ENCODE measurements around the gene RASSF3.
"Not testable (repeated sequence)": the region's sequence is repeated elsewhere in the genome, so short reads cannot be mapped to it uniquely, and the experiment has no call there.

RASSF3 gene

DNA sequence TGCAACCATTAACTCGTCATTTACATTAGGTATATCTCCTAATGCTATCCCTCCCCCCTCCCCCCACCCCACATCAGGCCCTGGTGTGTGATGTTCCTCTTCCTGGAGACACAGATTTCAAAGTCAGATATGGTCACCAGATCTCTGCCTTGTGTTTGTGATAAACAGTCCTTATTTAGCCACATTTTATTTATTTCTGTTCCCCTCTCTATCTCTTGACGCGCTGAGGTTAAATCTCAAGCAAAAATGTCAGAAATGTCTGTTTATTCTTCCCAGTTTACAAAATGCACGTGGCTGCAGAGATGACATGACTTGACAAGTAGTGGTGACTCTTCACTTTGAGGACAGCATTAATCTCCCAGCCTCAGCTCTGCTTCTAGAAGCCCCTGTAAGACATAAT lies 11.5 kb upstream of the RASSF3 start:
- no peak for DNase-seq

DNA sequence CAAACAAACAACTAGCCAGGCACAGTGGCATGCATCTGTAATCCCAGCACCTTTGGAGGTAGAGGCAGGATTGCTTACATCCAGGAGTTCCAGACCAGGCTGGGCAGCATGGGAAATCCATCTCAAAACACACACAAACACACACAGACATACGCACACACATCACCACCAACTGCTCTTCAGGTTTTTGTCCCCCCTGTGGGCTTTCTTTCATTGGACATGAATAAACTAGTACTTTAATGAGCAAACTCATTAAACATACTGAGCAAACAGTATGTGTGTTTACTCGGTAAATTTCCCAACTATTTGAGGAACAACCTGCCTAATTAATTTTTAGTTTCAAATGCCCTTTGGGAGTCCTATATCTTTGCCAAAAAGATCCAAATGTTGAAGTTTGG lies 10.1 kb upstream of the RASSF3 start:
- DNase-seq, result no peak

GRCh38 chr12:64603183-64603841 lies 7.0 kb upstream of the RASSF3 start:
- DNase-seq, result no peak

- DNase-seq, result no peak
Measured at GRCh38 chr12:64608901-64609535, 1.3 kb upstream of the RASSF3 start.

GRCh38 chr12:64609536-64610078 lies 688 bp upstream of the RASSF3 start:
- no peak for DNase-seq

DNA sequence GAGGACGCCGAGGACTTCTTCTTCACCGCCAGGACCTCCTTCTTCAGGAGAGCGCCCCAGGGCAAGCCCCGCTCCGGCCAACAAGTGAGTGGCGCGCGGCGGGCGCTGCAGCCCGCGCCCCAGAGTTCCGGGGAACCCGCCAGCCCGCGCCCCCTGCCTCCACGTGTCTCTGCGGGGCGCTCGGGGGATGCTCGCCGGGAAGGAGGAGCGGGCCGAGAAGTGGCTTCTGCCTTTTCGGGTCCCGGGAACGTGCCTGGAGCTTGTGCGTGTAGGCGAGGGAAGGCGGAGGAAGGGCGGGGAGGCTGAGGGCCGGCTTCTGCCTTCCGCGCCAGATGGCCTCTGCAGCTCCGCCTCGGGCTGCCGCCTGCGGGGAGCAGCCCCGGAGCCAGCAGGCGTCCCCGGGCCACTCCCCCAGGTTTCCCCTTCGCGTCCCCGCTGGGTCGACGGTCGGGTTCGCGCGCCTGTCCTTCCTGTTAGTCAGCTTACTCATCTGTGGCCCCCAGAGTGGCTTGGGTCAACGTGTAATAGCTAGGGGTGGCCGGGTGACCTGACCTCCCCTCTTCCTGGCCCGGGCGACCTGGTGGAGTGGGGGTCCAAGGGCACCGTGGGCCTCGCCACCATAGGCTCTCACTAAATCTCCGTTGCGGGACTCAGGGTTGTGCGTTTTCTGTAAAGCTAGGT lies 505 bp downstream of the RASSF3 start:
- no peak for DNase-seq

GRCh38 chr12:64611341-64612284 lies 1.3 kb downstream of the RASSF3 start:
- DNase-seq, result no peak

DNA sequence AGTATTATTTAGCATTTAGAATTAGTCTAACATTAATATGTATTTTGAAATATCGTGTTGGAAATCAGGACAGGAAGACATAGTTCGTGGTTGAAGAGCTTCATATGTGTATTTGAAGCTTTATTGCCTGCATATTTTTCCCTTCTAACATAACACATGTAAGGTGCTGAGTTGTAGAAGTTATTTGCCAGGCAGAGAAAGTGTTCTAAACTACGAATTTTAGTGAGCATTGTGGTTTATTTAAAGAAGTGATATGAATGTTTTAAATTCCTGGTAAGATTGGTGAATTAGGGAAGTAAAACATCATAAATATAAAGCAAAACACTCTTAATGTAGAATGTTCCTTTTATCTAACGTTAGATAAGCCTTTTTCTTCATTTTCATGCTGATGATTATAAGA lies 2.5 kb downstream of the RASSF3 start:
- no peak for DNase-seq

DNA sequence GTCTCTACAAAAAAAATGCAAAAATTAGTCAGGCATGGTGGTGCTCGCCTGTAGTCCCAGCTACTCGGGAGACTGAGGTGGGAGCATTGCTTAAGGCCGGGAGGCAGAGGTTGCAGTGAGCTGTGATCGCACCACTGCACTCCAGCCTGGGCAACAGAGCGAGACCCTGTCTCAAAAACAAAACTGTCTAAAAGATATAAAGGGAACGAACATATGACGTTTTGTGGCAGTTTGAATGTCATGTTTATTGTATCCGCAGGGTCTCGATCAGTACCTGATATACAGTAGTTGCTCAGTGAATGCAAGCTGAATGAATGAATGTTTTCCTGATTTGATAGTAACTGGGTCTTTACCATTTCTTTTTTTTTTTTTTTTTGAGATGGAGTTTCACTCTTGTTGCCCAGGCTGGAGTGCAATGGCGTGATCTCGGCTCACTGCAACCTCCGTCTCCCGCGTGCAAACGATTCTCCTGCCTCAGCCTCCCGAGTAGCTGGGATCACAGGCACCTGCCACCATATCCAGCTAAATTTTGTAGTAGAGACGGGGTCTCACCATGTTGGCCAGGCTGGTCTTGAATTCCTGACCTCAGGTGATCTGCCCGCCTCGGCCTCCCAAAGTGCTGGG lies 3.6 kb downstream of the RASSF3 start:
- not testable (repeated sequence) for DNase-seq

GRCh38 chr12:64616201-64616600 lies 5.9 kb downstream of the RASSF3 start:
- DNase-seq, result no peak

- no peak for DNase-seq
Measured at GRCh38 chr12:64618953-64619590, 8.8 kb downstream of the RASSF3 start.

DNA sequence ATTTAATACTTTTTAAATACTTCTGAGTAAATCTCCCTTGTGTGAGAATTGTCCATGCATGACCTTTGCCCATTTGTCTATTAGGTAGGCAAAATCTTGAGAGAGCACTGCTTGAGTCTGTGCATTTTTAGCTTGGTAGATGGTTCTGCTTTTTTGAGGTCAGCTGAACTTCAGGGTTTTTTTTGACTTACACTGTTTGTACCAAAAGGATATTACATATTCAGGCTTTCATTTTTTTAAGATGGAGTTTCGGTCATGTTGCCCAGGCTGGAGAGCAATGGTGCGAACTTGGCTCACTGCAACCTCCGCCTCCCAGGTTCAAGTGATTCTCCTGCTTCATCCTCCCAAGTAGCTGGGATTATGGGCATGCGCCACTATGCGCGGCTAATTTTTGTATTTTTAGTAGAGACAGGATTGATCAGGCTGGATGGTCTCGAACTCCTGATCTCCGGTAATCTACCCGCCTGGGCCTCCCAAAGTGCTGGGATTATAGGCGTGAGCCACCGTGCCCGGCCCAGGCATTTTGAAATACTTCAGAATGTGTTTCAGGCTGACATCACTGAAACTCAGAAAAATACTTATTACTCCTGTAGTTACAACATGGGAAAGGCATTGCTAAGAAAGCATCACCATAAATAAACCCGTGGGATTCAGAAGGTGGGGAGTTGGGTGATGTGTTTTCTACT lies 11.1 kb downstream of the RASSF3 start:
- no peak for DNase-seq

- no peak for DNase-seq
Measured at GRCh38 chr12:64624035-64624434, 13.7 kb downstream of the RASSF3 start.

DNA sequence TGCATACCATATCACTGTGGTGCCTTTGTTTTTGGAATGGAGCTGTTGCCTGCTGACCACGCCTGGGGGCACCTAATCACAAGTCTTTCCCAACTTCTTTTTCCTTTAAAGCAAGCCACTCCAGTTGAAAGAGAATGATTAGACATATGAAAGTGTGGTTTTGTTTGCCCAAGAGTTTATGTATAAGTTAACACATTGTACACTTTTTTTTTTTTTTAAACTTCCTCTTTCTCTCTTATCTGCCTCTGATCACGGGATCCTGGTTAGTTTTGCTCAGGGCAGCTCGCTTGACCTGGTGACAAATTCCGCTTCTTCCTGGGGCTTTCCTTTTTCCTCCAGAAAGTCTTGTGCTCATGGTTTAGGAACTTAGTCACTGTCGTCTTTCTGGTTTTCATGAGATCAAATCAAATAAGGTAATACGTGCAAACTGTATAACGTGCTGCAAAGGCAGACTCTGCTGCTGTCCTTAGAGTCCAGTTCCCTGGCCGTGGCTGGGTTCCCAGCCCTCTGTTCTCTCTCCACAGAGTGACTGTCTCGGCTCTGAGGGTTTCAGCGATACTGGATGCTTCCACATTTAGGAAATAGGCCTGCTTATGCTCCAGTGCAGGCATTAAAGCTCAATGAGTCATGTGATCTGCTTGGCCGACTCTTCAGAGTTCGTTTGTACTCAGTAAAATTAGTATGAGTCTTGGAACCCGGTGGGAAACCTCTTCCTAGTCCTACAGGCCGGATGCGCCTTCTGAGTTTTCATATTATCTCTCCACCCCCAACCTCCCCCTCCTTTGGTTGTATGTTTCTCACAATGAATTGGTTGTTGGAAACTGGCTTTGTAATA lies 15.2 kb downstream of the RASSF3 start:
- DNase-seq, result no peak

DNA sequence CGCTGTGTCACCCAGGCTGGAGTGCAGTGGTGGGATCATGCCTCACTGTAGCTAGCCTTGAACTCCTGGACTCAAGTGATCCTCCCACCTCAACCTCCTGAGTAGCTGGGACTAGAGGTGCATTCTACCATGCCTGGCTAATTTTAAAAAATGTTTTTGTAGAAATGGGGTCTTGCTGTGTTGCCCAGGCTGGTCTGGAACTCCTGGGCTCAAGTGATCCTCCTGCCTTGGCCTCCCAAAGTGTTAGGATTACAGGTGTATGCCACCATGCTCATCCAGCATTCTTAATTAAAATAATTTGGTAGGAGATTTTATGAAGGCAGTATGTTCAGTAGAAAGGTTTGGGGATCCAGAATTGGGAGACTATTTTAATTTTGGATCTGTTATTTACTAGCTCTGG lies 16.3 kb downstream of the RASSF3 start:
- not testable (repeated sequence) for DNase-seq

GRCh38 chr12:64627771-64628170 lies 17.5 kb downstream of the RASSF3 start:
- no peak for DNase-seq

GRCh38 chr12:64631197-64631596 lies 20.9 kb downstream of the RASSF3 start:
- no peak for DNase-seq

- DNase-seq, result no peak
Measured at GRCh38 chr12:64633011-64633939, 23.0 kb downstream of the RASSF3 start.

DNA sequence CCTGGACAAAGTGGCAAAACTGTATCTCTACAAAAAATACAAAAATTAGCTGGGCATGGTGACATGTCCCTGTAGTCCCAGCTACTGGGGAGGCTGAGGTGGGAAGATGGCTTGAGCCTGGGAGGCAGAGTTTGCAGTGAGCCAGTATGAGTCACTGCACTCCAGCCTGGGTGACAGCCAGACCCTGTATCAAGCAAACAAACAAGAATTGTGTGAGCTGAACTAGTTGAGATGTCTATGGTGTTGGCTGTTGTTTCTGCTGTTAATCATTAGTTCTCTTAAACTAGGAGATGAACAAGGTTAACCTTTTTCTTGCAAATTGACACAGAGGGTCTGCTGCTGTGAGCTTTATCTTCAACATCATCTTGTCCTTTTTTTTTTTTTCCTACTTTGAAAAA lies 23.6 kb downstream of the RASSF3 start:
- no peak for DNase-seq
